Measurements from ENCODE around the gene SNRPN. TPM values are rescaled to one million over a fixed set of nuclear protein-coding genes. Genes with fewer than 3 reads are reported as not detected.
A peak's percentile ranks its signal among the peaks of the same experiment; 100 is the strongest.
"Not testable (repeated sequence)": the region's sequence is repeated elsewhere in the genome, so short reads cannot be mapped to it uniquely, and the experiment has no call there.

SNRPN gene
- total RNA-seq, 2 donors from 2014 or later: 29.9 to 40.5 TPM

- DNase-seq (ENCODE audit: low spot score) (no peak), ATAC-seq (no peak)
- H3K27me3 Mint-ChIP-seq: no peaks in the 10 kb centered on the region
- no peaks in the 10 kb centered on the region for H3K9me3 Mint-ChIP-seq
- no peak overlapping the region for H3K27ac Mint-ChIP-seq
- H3K4me1 Mint-ChIP-seq (ENCODE audit: low read depth in 2 of 2): no peaks in the 10 kb centered on the region
- H3K4me3 Mint-ChIP-seq: no peak overlapping the region
- no peaks in the 10 kb centered on the region for H3K36me3 Mint-ChIP-seq
Measured at GRCh38 chr15:24945711-24946110, 9.1 kb upstream of the SNRPN start.

GRCh38 chr15:24948495-24948894 is 6.3 kb upstream of the SNRPN start:
- no peaks in the 10 kb centered on the region for H3K27me3 Mint-ChIP-seq
- H3K9me3 Mint-ChIP-seq: no peaks in the 10 kb centered on the region

GRCh38 chr15:24955531-24955921 is 739 bp downstream of the SNRPN start:
- Mint-ChIP-seq H3K4me1 (ENCODE audit: low read depth in 2 of 2) (peaks cover 6 to 7% of the 10 kb centered on the region in 2 donors), H3K9me3 (no peaks in the 10 kb centered on the region), H3K4me3 (peak overlapping the region; percentile 93), H3K27ac (peak overlapping the region; percentile 87 to 91), H3K36me3 (peaks cover 5% of the 10 kb centered on the region), H3K27me3 (no peaks in the 10 kb centered on the region)
- DNase-seq (ENCODE audit: low spot score) (no peak), ATAC-seq (peak; percentile 5 to 8)

More at GRCh38 chr15:24948495-24948894, 6.3 kb upstream of the SNRPN start:
- H3K36me3 Mint-ChIP-seq: no peaks in the 10 kb centered on the region
- ATAC-seq: no peak
- H3K27ac Mint-ChIP-seq: no peak overlapping the region
- H3K4me1 Mint-ChIP-seq (ENCODE audit: low read depth in 2 of 2): no peaks in the 10 kb centered on the region
- H3K4me3 Mint-ChIP-seq: no peak overlapping the region
- no peak for DNase-seq (ENCODE audit: low spot score)

- peaks cover 6 to 7% of the 10 kb centered on the region in 2 donors for H3K4me1 Mint-ChIP-seq (ENCODE audit: low read depth in 2 of 2)
- no peaks in the 10 kb centered on the region for H3K27me3 Mint-ChIP-seq
- H3K9me3 Mint-ChIP-seq: no peaks in the 10 kb centered on the region
- peak overlapping the region; percentile 87 to 91 for H3K27ac Mint-ChIP-seq
- peak overlapping the region; percentile 93 for H3K4me3 Mint-ChIP-seq
- ATAC-seq: peak; percentile 77 to 83
- peak; percentile 77 for DNase-seq (ENCODE audit: low spot score)
- peaks cover 5% of the 10 kb centered on the region for H3K36me3 Mint-ChIP-seq
Measured at GRCh38 chr15:24956111-24956838, 1.5 kb downstream of the SNRPN start.

GRCh38 chr15:24957691-24958090 is 2.9 kb downstream of the SNRPN start:
- no peaks in the 10 kb centered on the region for H3K27me3 Mint-ChIP-seq
- peaks cover 6 to 7% of the 10 kb centered on the region in 2 donors for H3K4me1 Mint-ChIP-seq (ENCODE audit: low read depth in 2 of 2)
- H3K36me3 Mint-ChIP-seq: peaks cover 5% of the 10 kb centered on the region
- no peak for ATAC-seq
- H3K9me3 Mint-ChIP-seq: no peaks in the 10 kb centered on the region
- H3K27ac Mint-ChIP-seq: peak overlapping the region; percentile 16 to 87
- no peak for DNase-seq (ENCODE audit: low spot score)
- H3K4me3 Mint-ChIP-seq: no peak overlapping the region

GRCh38 chr15:24961967-24962366 is 7.2 kb downstream of the SNRPN start:
- no peaks in the 10 kb centered on the region for H3K9me3 Mint-ChIP-seq
- no peak overlapping the region for H3K4me3 Mint-ChIP-seq
- H3K4me1 Mint-ChIP-seq (ENCODE audit: low read depth in 2 of 2): peaks cover 4 to 14% of the 10 kb centered on the region in 2 donors
- H3K27ac Mint-ChIP-seq: no peak overlapping the region
- peaks cover 22% of the 10 kb centered on the region for H3K36me3 Mint-ChIP-seq
- no peak for DNase-seq (ENCODE audit: low spot score)
- H3K27me3 Mint-ChIP-seq: no peaks in the 10 kb centered on the region
- no peak for ATAC-seq

- no peaks in the 10 kb centered on the region for H3K9me3 Mint-ChIP-seq
- no peak overlapping the region for H3K4me3 Mint-ChIP-seq
- no peak overlapping the region for H3K27ac Mint-ChIP-seq
- H3K27me3 Mint-ChIP-seq: no peaks in the 10 kb centered on the region
- peaks cover 21% of the 10 kb centered on the region for H3K36me3 Mint-ChIP-seq
- no peak for ATAC-seq
- peaks cover 0 to 14% of the 10 kb centered on the region in 2 donors for H3K4me1 Mint-ChIP-seq (ENCODE audit: low read depth in 2 of 2)
- DNase-seq (ENCODE audit: low spot score): no peak
Measured at GRCh38 chr15:24962880-24963279, 8.1 kb downstream of the SNRPN start.

- H3K9me3 Mint-ChIP-seq: no peaks in the 10 kb centered on the region
- peaks cover 26% of the 10 kb centered on the region for H3K36me3 Mint-ChIP-seq
- peak overlapping the region in 1 of 2 donors; percentile 60 for H3K27ac Mint-ChIP-seq
- DNase-seq (ENCODE audit: low spot score): no peak
- H3K4me1 Mint-ChIP-seq (ENCODE audit: low read depth in 2 of 2): peaks cover 0 to 9% of the 10 kb centered on the region in 2 donors
- no peak overlapping the region for H3K4me3 Mint-ChIP-seq
- ATAC-seq: no peak
- H3K27me3 Mint-ChIP-seq: no peaks in the 10 kb centered on the region
Measured at GRCh38 chr15:24966364-24967103, 11.7 kb downstream of the SNRPN start.

- Mint-ChIP-seq H3K27me3 (no peaks in the 10 kb centered on the region), H3K27ac (no peak overlapping the region), H3K4me1 (ENCODE audit: low read depth in 2 of 2) (peaks cover 0 to 7% of the 10 kb centered on the region in 2 donors), H3K36me3 (peaks cover 35% of the 10 kb centered on the region), H3K9me3 (peaks cover 11% of the 10 kb centered on the region), H3K4me3 (no peak overlapping the region)
- no peak for ATAC-seq
- DNase-seq (ENCODE audit: low spot score): no peak
Measured at GRCh38 chr15:24971052-24971451, 16.3 kb downstream of the SNRPN start.

- H3K4me1 Mint-ChIP-seq (ENCODE audit: low read depth in 2 of 2): peaks cover 0 to 2% of the 10 kb centered on the region in 2 donors
Measured at GRCh38 chr15:24971772-24972171, 17.0 kb downstream of the SNRPN start.

GRCh38 chr15:24972707-24973106 is 17.9 kb downstream of the SNRPN start:
- not testable (repeated sequence) for H3K4me1 Mint-ChIP-seq (ENCODE audit: low read depth in 2 of 2); H3K4me3 Mint-ChIP-seq; H3K27ac Mint-ChIP-seq; H3K27me3 Mint-ChIP-seq; ATAC-seq; DNase-seq (ENCODE audit: low spot score)
- peaks cover 34% of the 10 kb centered on the region for H3K36me3 Mint-ChIP-seq
- peaks cover 17% of the 10 kb centered on the region for H3K9me3 Mint-ChIP-seq

More at GRCh38 chr15:24971772-24972171, 17.0 kb downstream of the SNRPN start:
- no peaks in the 10 kb centered on the region for H3K27me3 Mint-ChIP-seq
- DNase-seq (ENCODE audit: low spot score): no peak
- no peak overlapping the region for H3K27ac Mint-ChIP-seq
- H3K4me3 Mint-ChIP-seq: no peak overlapping the region
- peaks cover 37% of the 10 kb centered on the region for H3K36me3 Mint-ChIP-seq
- peaks cover 17% of the 10 kb centered on the region for H3K9me3 Mint-ChIP-seq
- no peak for ATAC-seq

GRCh38 chr15:24976932-24977331 is 22.1 kb downstream of the SNRPN start:
- ATAC-seq (no peak), DNase-seq (ENCODE audit: low spot score) (no peak)
- H3K36me3 Mint-ChIP-seq: peaks cover 49% of the 10 kb centered on the region
- peaks cover 19% of the 10 kb centered on the region for H3K9me3 Mint-ChIP-seq
- no peaks in the 10 kb centered on the region for H3K4me1 Mint-ChIP-seq (ENCODE audit: low read depth in 2 of 2)
- no peaks in the 10 kb centered on the region for H3K27me3 Mint-ChIP-seq
- H3K4me3 Mint-ChIP-seq: no peak overlapping the region
- no peak overlapping the region for H3K27ac Mint-ChIP-seq

- H3K27ac Mint-ChIP-seq: no peak overlapping the region
- ATAC-seq (no peak), DNase-seq (ENCODE audit: low spot score) (no peak)
- no peaks in the 10 kb centered on the region for H3K27me3 Mint-ChIP-seq
- H3K4me3 Mint-ChIP-seq: no peak overlapping the region
- H3K9me3 Mint-ChIP-seq: peaks cover 19% of the 10 kb centered on the region
- H3K4me1 Mint-ChIP-seq (ENCODE audit: low read depth in 2 of 2): no peaks in the 10 kb centered on the region
- peaks cover 53% of the 10 kb centered on the region for H3K36me3 Mint-ChIP-seq
Measured at GRCh38 chr15:24977686-24978085, 22.9 kb downstream of the SNRPN start.

- H3K9me3 Mint-ChIP-seq: peaks cover 21% of the 10 kb centered on the region
- no peak overlapping the region for H3K4me3 Mint-ChIP-seq
- peaks cover 0 to 13% of the 10 kb centered on the region in 2 donors for H3K4me1 Mint-ChIP-seq (ENCODE audit: low read depth in 2 of 2)
- no peak overlapping the region for H3K27ac Mint-ChIP-seq
- ATAC-seq (no peak), DNase-seq (ENCODE audit: low spot score) (no peak)
- H3K27me3 Mint-ChIP-seq: no peaks in the 10 kb centered on the region
- peaks cover 35% of the 10 kb centered on the region for H3K36me3 Mint-ChIP-seq
Measured at GRCh38 chr15:24985224-24985623, 30.4 kb downstream of the SNRPN start.

All from natural killer cell treated with Interleukin-12 subunit alpha and Interleukin-12 subunit beta and Interleukin-15 and Interleukin-18, amount 100 ng/mL, for 72 hours (primary cell).